GM21390 (cell line): Measurements from ENCODE around the gene GRIK5.

ENCODE experiments used
- ATAC-seq: cut with Tn5 transposase; IDR thresholded peaks from one replicate; pipeline ENCODE4 v1.9.1; 2021; ENCODE audit not compliant: unreplicated experiment

The GRIK5 gene

DNA sequence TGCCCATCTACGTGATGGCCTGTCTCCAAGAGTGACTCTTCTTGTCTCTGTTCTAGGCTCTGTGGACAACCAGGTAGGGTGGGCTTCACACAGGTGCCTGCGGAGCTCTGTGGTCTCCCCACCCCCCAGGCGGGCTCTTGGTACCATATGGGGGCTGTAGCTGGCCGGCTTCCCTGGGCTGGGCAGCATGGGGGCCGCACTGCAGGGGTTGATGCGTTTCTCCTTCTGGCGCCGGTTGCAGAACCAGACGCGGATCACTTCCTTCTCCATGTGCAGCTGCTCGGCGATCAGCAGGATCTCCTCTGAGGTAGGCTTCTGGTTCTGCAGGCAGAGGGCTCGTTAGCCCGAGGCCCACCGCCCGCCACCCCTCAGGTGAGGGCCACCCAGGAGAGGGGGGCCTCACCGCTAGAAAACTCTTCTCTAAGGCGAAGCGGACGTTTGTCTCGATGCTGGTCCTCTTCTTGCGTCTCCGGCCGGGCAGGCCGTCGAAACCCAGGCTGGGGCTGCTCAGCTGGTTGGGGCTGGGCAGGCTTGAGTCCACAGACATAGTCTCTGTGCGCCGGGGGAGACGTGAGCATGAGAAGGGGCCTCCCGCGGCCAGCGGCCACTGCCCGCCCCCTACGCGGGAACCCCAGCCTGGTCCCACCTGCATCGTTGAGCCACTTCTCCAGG lies 25.3 kb upstream of the GRIK5 start:
- ATAC-seq = no peak

GRCh38 chr19:42093926-42094325 lies 23.9 kb upstream of the GRIK5 start:
- ATAC-seq = no peak

DNA sequence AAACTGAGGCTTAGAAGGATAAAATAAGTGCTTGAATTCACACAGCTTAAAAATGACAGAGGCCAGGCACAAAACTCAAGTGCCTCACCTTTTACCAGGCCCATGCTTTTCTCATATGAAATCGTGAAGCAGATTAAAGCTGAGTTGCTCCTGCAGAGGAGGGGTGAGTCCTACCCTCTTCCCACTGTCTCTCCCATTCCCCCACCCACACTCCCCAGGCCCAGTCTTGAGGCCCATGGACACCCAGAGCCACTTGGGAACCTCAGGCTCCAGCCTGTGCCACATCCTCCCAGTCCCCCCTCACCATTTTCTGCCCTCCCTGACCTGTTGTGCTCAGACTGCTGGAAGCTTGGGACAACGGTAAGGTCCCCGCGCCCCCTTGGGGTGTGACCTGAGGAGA lies 23.5 kb upstream of the GRIK5 start:
- ATAC-seq = no peak

DNA sequence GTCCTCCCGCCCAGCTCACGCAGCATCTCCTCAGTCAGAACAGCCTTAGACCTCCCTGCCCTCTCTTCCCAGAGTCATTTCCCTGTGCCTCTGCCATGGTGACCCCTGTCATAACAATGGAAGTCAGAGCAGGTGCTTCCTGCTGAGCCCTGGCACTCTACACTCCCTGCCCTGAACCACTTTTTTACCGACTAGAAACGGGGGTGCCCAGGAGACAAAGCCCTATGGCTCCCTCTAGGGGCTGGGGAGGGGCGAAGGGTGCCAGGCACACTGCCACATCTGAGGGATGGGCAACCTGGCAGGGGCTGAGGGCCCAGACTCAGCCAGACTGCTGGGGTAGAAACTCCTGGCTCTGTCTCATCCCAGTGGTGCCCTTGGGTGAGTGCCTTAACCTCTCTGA lies 22.3 kb upstream of the GRIK5 start:
- no peak for ATAC-seq

- no peak for ATAC-seq
Observed at GRCh38 chr19:42091742-42092141, 21.7 kb upstream of the GRIK5 start.

- ATAC-seq = no peak
Observed at GRCh38 chr19:42091300-42091699, 21.3 kb upstream of the GRIK5 start.

DNA sequence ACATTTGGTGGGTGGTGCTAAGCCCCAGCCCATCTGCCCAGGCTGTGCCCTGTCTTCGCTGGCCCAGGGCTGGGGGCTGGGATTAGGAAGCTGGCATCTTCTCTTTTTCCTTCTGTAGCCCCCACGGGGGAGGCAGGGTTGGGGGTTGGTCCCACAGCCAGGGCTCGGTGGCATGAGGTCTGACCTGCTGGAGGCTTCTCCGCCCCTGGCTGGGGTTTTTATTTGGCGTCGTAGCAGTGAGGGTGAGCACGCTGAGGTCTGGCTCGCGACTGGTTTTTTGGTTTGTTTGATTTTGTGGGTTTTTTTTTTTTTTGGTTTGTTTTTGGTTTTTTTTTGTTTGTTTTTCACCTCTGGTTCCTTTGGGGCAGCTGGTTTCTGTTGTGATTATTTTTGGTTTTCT lies 20.7 kb upstream of the GRIK5 start:
- no peak for ATAC-seq

DNA sequence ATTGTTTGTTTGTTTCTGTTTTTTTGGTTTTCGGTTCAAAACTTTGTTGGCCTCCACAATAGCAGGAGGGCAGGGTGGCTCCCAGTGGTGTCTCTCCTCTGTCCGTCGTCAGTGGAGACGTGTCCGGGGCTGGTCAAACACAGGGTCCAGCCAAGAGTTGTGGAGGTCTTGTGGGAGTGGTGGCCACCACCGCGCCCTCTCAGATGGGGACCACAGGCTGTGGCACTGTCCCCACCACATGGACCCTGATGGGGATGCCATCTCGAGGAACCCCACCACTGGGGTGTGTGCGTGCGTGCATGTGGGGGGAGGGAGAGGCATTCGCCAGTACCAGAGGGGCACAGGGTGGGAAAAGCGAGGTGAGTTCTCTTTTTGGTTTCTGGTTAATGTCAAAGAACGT lies 19.8 kb upstream of the GRIK5 start:
- ATAC-seq = no peak

- ATAC-seq = no peak
Observed at GRCh38 chr19:42089191-42089750, 19.3 kb upstream of the GRIK5 start.

DNA sequence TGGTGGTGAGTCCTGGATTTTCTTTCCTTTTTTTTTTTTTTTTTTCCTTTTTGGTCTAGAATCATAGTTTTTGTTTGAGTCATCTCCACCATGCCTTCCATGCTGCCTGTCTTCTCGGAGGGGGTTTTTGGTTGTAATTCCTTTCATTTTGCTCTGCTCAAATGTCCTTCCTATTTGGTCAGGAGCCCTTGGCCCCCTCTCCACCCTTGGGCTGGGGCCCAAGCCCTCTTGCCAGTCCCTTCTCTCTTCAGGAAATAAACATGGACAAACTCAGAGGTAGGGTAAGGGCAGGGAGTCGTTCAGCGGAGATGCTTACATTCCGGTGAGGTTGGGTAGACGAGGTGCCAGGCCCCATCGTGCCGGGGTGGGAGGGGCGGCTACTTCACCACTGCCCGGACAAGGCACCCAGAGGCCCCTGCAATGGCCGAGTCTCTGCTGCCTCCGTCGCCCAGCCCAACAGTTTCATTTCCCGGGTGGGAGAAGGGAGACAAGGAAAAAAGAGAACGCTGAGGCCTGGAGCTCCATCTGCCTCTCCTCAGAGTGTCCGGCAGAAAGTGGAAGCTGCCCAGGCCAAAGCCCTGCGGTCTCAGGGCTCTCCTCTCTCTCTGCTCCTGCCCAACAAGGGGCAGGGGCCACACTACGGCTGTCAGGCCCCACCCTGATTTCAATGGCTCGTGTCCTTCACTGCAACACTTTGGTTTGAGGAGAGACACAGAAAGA lies 18.6 kb upstream of the GRIK5 start:
- no peak for ATAC-seq

DNA sequence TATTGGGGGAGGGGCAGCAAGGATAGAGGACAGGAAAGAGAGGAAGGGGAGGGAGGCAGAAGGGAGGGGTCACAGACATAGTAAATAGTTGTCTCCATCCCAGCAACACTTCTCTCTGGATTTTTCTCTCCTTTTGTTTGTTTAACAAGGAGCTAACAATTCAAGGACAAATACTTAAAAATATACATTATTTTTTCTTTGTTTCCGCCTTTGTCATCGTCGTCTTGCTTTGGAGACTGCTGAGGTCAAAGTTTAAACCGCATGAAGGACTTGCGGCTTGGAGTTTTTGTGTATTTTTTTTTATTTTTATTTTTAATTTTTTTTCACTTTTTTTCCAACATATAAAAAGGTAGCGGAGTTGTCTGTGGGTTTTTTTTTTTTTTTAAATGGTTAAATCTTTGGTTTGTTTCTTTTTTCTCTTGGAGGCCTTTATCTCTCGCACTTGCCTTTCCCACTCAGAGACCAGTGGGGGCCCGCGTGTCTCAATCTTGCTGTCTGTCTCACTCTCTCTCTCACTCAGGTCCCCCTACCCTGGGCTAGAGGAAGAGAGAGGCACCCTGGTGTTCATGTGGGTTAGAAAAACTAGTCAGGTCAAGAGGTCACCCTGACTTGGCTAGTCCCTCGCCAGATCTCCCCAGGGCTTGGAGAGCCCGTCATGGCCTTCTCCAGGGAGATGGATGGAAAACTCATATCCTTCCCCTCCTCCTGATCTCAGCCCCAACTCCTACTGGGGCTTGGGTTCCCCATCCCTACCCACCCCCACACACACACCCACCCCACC lies 17.0 kb upstream of the GRIK5 start:
- no peak for ATAC-seq

- ATAC-seq = no peak
Observed at GRCh38 chr19:42086188-42086736, 16.3 kb upstream of the GRIK5 start.

DNA sequence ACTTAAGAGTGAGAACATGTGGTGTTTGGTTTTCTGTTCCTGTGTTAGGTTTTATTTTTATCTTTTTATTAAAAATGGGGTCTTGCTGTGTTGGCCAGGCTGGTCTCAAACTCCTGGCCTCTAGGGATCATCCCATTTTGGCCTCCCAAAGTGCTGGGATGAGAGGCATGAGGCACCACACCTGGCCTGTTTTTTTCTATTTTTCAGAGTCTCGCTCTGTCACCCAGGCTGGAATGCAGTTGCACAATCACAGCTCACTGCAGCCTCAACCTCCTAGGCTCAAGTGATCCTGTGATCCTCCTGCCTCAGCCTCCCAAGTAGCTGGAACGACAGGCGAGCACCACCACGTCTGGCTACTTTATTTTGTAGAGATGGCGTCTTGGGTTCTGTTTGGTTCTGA lies 13.5 kb upstream of the GRIK5 start:
- no peak for ATAC-seq

DNA sequence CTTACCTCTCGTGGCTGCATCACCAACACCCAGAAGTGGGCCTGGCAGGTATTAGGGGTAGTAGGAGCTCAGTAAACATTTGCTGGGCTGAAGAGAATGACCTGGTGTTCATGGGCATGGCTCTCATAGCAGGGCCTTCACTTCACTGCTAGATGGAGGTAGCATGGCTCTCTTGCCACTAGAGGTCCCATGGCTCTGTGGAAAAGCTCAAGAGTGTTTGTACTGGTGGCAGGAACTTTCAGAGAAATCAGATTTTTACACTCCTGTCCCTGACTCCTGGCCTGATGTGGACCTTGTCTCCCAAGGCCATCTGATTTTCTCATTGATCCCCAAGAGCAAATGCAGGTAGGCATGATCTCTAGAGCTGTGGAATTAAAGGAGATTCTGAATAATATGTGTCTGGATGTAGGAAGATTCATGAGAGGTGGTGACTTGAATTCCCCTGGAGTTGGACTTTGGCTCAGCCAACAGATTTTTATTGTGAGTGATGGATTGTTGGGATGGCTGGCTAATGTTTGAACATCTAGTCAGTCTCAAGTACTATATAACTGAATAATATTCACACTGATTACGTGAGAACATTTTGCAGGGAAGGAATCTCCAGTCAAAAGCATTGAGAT lies 11.7 kb upstream of the GRIK5 start:
- no peak for ATAC-seq

DNA sequence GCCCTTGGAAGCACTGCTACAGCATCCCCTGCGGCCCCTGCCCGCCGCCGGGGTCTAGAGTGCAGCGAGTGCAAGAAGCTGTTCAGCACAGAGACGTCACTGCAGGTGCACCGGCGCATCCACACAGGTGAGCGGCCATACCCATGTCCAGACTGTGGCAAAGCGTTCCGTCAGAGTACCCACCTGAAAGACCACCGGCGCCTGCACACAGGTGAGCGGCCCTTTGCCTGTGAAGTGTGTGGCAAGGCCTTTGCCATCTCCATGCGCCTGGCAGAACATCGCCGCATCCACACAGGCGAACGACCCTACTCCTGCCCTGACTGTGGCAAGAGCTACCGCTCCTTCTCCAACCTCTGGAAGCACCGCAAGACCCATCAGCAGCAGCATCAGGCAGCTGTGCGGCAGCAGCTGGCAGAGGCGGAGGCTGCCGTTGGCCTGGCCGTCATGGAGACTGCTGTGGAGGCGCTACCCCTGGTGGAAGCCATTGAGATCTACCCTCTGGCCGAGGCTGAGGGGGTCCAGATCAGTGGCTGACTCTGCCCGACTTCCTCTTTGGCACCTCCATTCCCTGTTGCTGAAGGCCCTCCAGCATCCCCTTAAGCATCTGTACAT lies 10.9 kb upstream of the GRIK5 start:
- ATAC-seq = no peak

GRCh38 chr19:42079886-42080763 lies 10.1 kb upstream of the GRIK5 start:
- no peak for ATAC-seq

DNA sequence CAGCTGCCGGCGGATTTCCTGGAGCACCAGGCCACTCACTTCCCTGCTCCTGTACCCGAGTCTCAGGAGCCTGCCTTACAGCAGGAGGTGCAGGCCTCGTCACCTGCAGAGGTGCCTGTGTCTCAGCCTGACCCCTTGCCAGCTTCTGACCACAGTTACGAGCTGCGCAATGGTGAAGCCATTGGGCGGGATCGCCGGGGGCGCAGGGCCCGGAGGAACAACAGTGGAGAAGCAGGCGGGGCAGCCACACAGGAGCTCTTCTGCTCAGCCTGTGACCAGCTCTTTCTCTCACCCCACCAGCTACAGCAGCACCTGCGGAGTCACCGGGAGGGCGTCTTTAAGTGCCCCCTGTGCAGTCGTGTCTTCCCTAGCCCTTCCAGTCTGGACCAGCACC lies 9.3 kb upstream of the GRIK5 start:
- no peak for ATAC-seq

DNA sequence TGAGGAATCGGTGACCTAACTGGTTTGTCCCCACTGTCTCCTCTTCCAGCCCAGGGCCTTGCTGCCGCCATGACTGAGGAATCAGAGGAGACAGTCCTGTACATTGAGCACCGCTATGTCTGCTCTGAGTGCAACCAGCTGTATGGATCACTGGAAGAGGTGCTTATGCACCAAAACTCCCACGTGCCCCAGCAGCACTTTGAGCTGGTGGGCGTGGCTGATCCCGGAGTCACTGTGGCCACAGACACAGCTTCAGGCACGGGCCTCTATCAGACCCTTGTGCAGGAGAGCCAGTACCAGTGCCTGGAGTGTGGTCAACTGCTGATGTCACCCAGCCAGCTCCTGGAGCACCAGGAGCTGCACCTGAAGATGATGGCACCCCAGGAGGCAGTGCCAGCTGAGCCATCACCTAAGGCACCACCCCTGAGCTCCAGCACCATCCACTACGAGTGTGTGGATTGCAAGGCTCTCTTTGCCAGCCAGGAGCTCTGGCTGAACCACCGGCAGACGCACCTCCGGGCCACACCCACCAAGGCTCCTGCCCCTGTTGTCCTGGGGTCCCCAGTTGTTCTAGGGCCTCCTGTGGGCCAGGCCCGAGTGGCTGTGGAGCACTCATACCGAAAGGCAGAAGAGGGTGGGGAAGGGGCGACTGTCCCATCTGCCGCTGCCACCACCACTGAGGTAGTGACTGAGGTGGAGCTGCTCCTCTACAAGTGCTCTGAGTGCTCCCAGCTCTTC lies 8.7 kb upstream of the GRIK5 start:
- no peak for ATAC-seq

GRCh38 chr19:42078058-42078457 lies 8.1 kb upstream of the GRIK5 start:
- no peak for ATAC-seq
